Adrenal gland (tissue), 19 donors: Measurements from ENCODE around the gene UBR1. TPM values are rescaled to one million over a fixed set of nuclear protein-coding genes. Genes with fewer than 3 reads are reported as not detected.
A peak's percentile ranks its signal among the peaks of the same experiment; 100 is the strongest.

ENCODE experiments used
- DNase-seq, 7 donors: peaks; one replicate each; pipeline ENCODE4 v3.0.0-alpha.2; 2019 to 2020
- H3K27ac ChIP-seq, 5 donors: fragments of 200-600 bp; sonication (generic) in 4 of 5; 1 replicate in 3 of 5; 2 replicates in 2 of 5; pipeline versions ENCODE4 v1.5.1 to v1.8.0; 2016 to 2020; ENCODE audit warnings: mild to moderate bottlenecking in 1 of 5
- H3K27me3 ChIP-seq: fragments of 200-600 bp; 2 replicates; pipeline ENCODE4 v1.8.0; 2021
- H3K36me3 ChIP-seq, 2 donors: fragments of 200-600 bp; replicated peaks in 1 of 2; 1 replicate in 1 of 2; 2 replicates in 1 of 2; pipeline versions ENCODE4 v1.5.1 to v1.8.0; 2018 to 2022
- H3K4me1 ChIP-seq, 2 donors: fragments of 200-600 bp; replicated peaks in 1 of 2; 1 replicate in 1 of 2; 2 replicates in 1 of 2; pipeline versions ENCODE4 v1.5.1 to v1.8.0; 2018 to 2021
- H3K4me3 ChIP-seq, 4 donors: fragments of 200-600 bp; sonication (generic) in 3 of 4; one replicate each; pipeline ENCODE4 v1.5.1; 2016 to 2018
- H3K9me3 ChIP-seq, 3 donors: fragments of 200-600 bp; sonication (generic) in 1 of 3; replicated peaks in 1 of 3; 1 replicate in 2 of 3; 2 replicates in 1 of 3; pipeline versions ENCODE4 v1.5.1 to v1.8.0; 2016 to 2021
- CTCF ChIP-seq, 6 experiments: fragments of 450-650 bp in 4 of 6; fragments of 200-600 bp in 2 of 6; sonication (generic) in 1 of 6; IDR thresholded peaks; 1 replicate in 5 of 6; 2 replicates in 1 of 6; pipeline versions ENCODE4 v1.5.1 to v1.8.0; 2016 to 2021; ENCODE audit warnings: antibody characterized with exemption in 6 of 6, mild to moderate bottlenecking in 2 of 6, moderate library complexity in 1 of 6
- POLR2A ChIP-seq, 2 donors: fragments of 450-650 bp; IDR thresholded peaks; one replicate each; pipeline ENCODE4 v1.6.1; 2017; ENCODE audit warnings: antibody characterized with exemption in 2 of 2, mild to moderate bottlenecking in 2 of 2, moderate library complexity in 1 of 2
- WGBS, 4 donors: extraction: QIAGEN DNeasy Blood & Tissue Kit in 2 of 4; methylation state at CpG; one replicate each; pipeline versions ENCODE4 v1.1.5 to v1.1.7; 2013 to 2017; 5-methylcytosine and 5-hydroxymethylcytosine counted together
- intact Hi-C, 2 donors: fragments of 100-400 bp; cut with DNase I; formaldehyde crosslinking; loops; one replicate each; pipeline versions ENCODE4 v1.14.1 to v1.15.0; 2022 to 2023
- long read RNA-seq, 10 donors: library from polyadenylated mRNA in 3 of 10; unstranded in 2 of 10; stranded (forward) in 1 of 10; transcript quantifications; one replicate each; pipeline ENCODE4 v2.0.0 and lab custom pipeline, GENCODE V29; 2021 to 2026
- polyA plus RNA-seq, 3 donors: library from polyadenylated mRNA; stranded (reverse); fragments of 200-250 nt in 2 of 3; fragments of 350-450 nt in 1 of 3; fragmentation: Illumina TruSeq in 1 of 3; extraction: RNeasy Lipid Tissue Mini Kit (QIAGEN cat#74804) in 1 of 3; gene quantifications; one replicate each; pipeline ENCODE4 v1.2.3, GENCODE V29; 2013 to 2014
- total RNA-seq, 9 donors: library from RNA; depleted of rRNA in 4 of 9; stranded (reverse); fragments of >200 nt in 4 of 9; fragments of 120-200 nt in 1 of 9; fragmentation: NEBNext Ultra II Directional in 1 of 9; extraction: Animal tissue kit (Norgen Biotek cat#: 25700) in 1 of 9; gene quantifications; one replicate each; pipeline versions ENCODE4 v1.1.0 to v1.2.4, GENCODE V29; 2013 to 2023
- donor health status: healthy with polysubstance abuse.
- donor health status: Bipolar disorder and iron deficiency.
- donor health status: DM: yes; HTN: yes; CAD: no.
- donor health status: DM: no; HTN: no; CAD: no.
- donor health status: DM: no; HTN: no; CAD: no.
- donor health status: DM: yes; HTN: yes; CAD: no.

UBR1 gene
- total RNA-seq: 10 to 100 TPM; 15.3 to 37.9 (median 25.5) TPM
- 10 to 100 TPM in 1 of 3 donors, 1 to 10 TPM in 2; 3.9 to 21.1 (median 4.5) TPM for polyA plus RNA-seq
- long read RNA-seq, donor 1: 0 reads
- long read RNA-seq, donor 2, partial matches to known transcripts: 5 of 5 reads
- long read RNA-seq, donor 2, other reads (novel, unspliced or antisense): 0 of 5 reads
- long read RNA-seq, donor 3: 0 reads
- long read RNA-seq, donor 4, partial matches to known transcripts: 2 of 6 reads
- long read RNA-seq, donor 4, other reads (novel, unspliced or antisense): 4 of 6 reads
- long read RNA-seq, donor 5, partial matches to known transcripts: 0 of 7 reads
- long read RNA-seq, donor 5, other reads (novel, unspliced or antisense): 7 of 7 reads
- long read RNA-seq, donor 6, partial matches to known transcripts: 4 of 6 reads
- long read RNA-seq, donor 6, other reads (novel, unspliced or antisense): 2 of 6 reads
- long read RNA-seq, donor 7: 0 reads
- long read RNA-seq, donor 8: 0 reads
- long read RNA-seq, donor 9: 0 reads
- long read RNA-seq, donor 10: 0 reads

- Histone ChIP-seq H3K4me3 (peak within 1 kb of the TSS; percentile 24 to 78 (median 61)), H3K27ac (peak within 1 kb of the TSS; percentile 53 to 92 (median 73)), H3K36me3 (peaks cover 0 to 3% of the 10 kb centered on the region in 2 donors), H3K4me1 (peaks cover 4 to 23% of the 10 kb centered on the region in 2 donors), H3K27me3 (no peaks in the 10 kb centered on the region), H3K9me3 (no peaks in the 10 kb centered on the region)
- TF ChIP-seq POLR2A (IDR thresholded peaks at IDR 0.05) (peak in 1 of 2 donors; percentile 73), CTCF (IDR thresholded peaks at IDR 0.05) (peak in 1 of 6 experiments; percentile 2)
- intact Hi-C loops: no loop called here
- peak; percentile 87 to 95 (median 92) for DNase-seq
- WGBS, 4 donors: 0 to 2% (median 0%) methylated on average over 18 to 33 of the region's 33 CpGs
Measured at GRCh38 chr15:43105778-43106485, at the start of gene UBR1. Gene UBR1, minus strand, starts transcription at chr15:43106038. Its CDS starts 16 bp downstream, at chr15:43106022.

- no peak overlapping the region for H3K4me3 ChIP-seq
Measured at GRCh38 chr15:43153269-43153668, 47.4 kb upstream of the UBR1 start.

DNA sequence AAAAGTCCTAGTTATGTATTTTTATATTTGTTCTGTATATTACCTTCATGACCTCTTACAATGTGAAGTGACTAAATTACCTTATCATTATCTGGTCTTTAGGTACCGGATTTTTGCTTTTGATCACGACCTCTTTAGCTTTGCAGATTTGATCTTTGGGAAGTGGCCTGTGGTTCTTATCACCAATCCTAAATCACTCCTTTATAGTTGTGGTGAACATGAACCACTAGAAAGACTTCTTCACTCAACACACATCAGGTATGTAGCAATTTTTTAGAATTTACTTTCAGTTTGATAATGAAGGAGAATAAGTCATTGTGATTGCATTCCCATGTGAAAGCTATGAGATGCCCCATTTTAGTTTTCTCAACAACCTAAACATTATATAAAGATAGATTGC lies 45.9 kb upstream of the UBR1 start:
- Histone ChIP-seq H3K4me1 (no peaks in the 10 kb centered on the region), H3K27ac (no peak overlapping the region), H3K27me3 (no peaks in the 10 kb centered on the region), H3K36me3 (peaks cover 0 to 44% of the 10 kb centered on the region in 2 donors), H3K4me3 (no peak overlapping the region), H3K9me3 (no peaks in the 10 kb centered on the region)
- 89 to 97% (median 95%) methylated on average over 2 of the region's 2 CpGs for WGBS, 4 donors
- intact Hi-C loops: no loop called here
- no peak for DNase-seq
- TF ChIP-seq CTCF (IDR thresholded peaks at IDR 0.05): no peak
- TF ChIP-seq POLR2A (IDR thresholded peaks at IDR 0.05): no peak

More at GRCh38 chr15:43153269-43153668, 47.4 kb upstream of the UBR1 start:
- peaks cover 0 to 44% of the 10 kb centered on the region in 2 donors for H3K36me3 ChIP-seq
- no peaks in the 10 kb centered on the region for H3K4me1 ChIP-seq
- TF ChIP-seq CTCF (IDR thresholded peaks at IDR 0.05): no peak
- no peak for TF ChIP-seq POLR2A (IDR thresholded peaks at IDR 0.05)
- no peak for DNase-seq
- intact Hi-C loops: no loop called here
- H3K9me3 ChIP-seq: no peaks in the 10 kb centered on the region
- no peaks in the 10 kb centered on the region for H3K27me3 ChIP-seq
- H3K27ac ChIP-seq: no peak overlapping the region
